Mesenteric fat pad (tissue), 1 donor: Measurements from ENCODE around the gene PRKG1. TPM values are rescaled to one million over a fixed set of nuclear protein-coding genes. Genes with fewer than 3 reads are reported as not detected.

ENCODE experiments used
- DNase-seq: peaks from one replicate; pipeline ENCODE4 v3.0.0-alpha.2; 2020; ENCODE audit warnings: low spot score
- total RNA-seq: library from RNA; stranded (reverse); fragmentation: NEBNext Ultra II Directional; extraction: Animal tissue kit (Norgen Biotek cat#: 25700); gene quantifications from one replicate; pipeline ENCODE4 v1.2.1, GENCODE V29; 2021
- donor health status: DM: yes; HTN: yes; CAD: no.

PRKG1 gene
- total RNA-seq, 1 donor from 2014 or later, result 12.9 TPM

DNA sequence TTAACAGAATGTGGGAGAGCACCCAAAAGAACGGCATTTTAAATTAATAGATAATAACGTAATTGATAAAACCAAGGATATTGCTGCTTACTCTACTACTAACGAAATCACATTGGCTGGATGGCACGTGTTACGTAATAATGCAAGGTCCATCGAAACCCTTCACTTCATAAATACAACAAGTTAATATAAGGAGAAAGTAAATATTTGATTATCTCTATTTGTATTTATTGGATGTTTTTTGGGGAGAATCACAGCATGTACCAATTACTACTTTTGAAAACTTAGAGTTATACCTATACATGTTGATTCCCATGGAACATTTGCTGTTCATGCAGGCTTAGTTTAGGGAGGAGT is 1.6 kb downstream of the PRKG1 start:
- DNase-seq, result no peak

- no peak for DNase-seq
These were observed 2.1 kb downstream of the PRKG1 start for GRCh38 chr10:51076299-51076841.

- DNase-seq, result no peak
These were observed 2.8 kb downstream of the PRKG1 start for GRCh38 chr10:51077074-51077473.

- no peak for DNase-seq
These were observed 3.2 kb downstream of the PRKG1 start for GRCh38 chr10:51077507-51077906.

GRCh38 chr10:51079331-51079730 is 5.0 kb downstream of the PRKG1 start:
- no peak for DNase-seq

DNA sequence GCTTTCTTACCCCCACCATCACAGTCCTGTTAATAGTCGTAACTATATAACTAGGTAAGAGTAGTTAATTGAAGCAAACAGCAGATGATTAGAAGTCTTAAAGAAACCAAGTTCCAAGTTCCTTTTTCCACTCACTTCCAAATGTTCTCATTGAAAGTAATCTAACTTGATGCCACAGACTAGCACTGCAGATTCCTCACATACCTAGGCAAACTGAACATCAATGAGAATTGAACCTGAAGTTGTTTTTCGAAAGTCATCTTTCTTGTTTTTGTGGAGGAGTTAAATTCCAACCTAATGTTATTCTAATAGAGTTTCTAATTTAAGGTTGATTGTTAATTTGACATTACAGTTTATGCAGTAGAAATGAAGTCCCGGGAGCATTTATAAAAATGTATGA is 5.5 kb downstream of the PRKG1 start:
- no peak for DNase-seq

DNA sequence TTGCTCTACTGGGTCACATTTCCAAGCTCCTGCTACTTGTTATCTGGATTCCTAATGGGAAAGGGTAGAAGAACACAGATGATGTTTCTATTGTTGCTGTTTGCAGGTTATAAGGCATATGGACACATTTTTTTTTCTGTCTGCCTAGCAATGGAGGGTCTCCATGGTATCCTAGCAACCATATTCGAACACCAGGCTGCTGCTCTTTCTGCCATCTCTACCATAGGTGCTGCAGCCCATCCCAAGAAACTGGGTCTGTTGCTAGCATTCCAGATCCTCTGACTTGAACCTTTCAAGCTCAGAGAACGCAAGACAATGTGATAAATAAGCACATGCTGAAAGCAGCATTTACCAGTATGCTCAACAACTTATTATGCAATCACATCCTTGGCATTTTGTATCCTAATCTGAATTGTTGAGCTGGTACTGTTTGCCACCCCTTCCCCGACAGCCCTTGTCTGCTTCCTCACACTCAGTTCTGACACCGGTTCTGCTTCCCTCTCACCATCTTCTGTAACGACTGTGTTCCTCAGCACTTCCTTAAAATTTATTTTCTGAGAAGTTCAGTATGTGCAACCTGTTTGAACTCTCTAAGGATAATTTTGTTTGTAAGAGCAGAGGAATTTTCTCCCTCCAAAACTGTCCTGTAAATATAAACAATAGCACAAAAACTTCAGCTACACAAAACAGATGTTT is 6.2 kb downstream of the PRKG1 start:
- DNase-seq, result no peak

DNA sequence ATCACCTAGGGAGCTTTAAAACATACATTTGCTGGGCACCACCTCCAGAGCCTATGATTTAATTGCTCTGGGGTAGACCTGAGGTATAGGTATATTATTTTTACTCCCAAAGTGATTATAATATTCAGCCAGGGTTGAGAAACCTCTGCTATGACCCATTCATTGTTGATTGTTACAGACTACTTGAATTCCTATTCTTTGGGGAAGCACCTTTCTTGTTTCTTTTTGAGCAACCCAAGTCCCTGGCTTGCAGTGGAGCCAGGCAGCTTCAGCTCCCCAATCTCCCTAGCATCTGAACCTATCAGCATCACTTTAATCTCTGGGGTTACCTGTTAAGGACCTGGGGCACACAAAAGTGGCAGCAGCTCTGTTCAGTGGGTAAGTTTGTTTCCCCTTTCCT is 8.6 kb downstream of the PRKG1 start:
- no peak for DNase-seq

DNA sequence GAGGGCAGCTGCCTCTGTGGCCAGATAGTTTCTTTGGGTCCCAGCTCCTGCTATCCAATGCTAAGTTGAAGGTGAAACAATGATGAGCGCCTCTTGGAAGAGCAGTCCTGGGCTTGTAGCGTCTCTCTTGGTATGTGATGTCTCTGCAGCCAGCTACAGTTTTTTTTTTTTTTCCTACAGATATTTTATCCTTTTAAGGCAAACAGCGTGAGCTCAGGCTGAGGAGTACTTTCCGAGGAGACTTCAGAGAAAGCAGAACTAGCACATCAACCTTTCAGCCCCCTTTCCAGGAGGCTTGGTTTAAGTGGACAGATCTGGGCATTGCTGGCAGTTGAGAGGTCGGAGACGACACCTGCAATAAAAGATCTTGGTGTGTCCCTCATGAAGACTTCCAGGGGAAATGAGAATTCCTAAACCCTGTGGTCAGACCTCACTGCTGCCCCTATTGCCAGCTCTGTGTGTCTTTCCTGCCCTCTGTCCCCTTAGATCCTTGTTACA is 9.1 kb downstream of the PRKG1 start:
- DNase-seq, result no peak

GRCh38 chr10:51085204-51085603 is 10.9 kb downstream of the PRKG1 start:
- no peak for DNase-seq

- DNase-seq, result no peak
These were observed 12.4 kb downstream of the PRKG1 start for GRCh38 chr10:51086710-51087109.

DNA sequence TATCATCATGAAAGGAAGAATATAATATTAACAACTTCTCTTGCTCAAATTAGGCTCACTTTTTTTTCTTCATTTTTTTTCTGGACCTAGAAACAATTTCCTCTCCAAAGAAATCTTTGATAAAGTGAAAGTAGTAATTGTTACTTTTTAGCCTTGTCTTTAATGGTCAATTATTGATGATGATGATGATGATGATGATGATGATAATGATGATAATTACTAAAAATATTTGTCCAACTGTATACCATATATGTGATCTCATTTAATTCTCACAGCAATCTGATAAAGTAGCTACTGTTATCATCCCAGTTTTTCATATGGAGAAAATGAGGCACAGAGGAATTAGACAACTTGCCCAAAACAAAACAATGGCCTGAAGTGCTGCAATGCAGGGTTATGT is 12.8 kb downstream of the PRKG1 start:
- no peak for DNase-seq

DNA sequence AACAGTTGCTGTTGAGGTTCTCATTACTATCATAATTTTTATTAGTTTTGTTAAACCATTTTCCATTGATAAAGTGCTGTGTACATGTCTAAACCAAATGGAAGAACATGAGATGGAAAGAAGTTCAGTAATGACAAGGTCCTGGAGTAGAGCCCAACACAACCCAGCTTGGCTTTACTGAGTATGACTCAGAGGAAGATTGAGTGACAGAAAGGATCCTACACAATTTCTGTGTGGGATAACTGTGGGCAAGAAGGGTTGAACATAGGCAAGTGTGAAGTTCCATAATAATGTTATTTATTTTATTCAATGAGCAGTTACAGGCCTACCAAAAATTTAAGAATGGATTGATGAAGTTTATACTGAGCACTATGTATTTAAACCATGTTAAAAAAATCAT is 15.9 kb downstream of the PRKG1 start:
- no peak for DNase-seq

GRCh38 chr10:51092402-51092801 is 18.1 kb downstream of the PRKG1 start:
- DNase-seq, result no peak

- no peak for DNase-seq
These were observed 21.2 kb downstream of the PRKG1 start for GRCh38 chr10:51095444-51095843.

- DNase-seq, result no peak
These were observed 23.3 kb downstream of the PRKG1 start for GRCh38 chr10:51097546-51097945.

DNA sequence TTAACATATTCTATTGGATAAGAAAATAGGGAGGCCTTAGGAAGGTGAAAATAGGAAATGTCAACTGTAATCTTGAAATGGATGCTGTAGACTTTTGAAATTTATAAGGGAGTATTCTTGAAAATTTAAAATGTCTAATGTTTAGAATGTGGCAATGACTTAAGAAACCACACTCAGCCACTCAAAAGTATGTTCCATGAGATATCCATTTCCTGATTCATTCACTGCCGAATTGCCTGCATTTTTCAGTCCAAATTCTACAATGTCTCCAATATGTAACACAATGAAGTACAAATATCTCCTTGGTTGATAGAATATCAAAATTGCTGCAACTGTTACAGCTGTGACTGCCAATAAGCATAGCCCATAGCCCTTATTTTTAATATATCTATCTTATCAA is 25.9 kb downstream of the PRKG1 start:
- DNase-seq, result no peak

- no peak for DNase-seq
These were observed 29.4 kb downstream of the PRKG1 start for GRCh38 chr10:51103554-51104217.

GRCh38 chr10:51106311-51106945 is 32.1 kb downstream of the PRKG1 start:
- DNase-seq, result no peak

DNA sequence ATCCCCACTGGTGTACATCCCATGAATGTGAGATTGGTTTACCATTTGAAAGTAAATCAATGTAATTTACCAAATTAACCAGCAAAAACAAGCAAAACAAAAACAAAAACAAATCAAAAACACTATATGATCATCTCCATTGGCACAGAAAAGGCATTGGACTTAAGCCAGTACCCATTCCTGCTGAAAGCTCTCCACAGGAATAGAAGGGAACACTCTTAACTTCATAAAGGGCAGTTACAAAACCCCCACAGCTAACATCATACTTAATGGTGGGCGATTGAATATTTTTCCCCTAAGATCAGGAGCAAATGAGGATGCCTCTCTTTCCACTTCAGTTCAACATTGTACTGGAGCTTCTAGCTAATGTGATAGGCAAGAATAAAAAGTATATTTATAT is 34.1 kb downstream of the PRKG1 start:
- no peak for DNase-seq

GRCh38 chr10:51109801-51110533 is 35.7 kb downstream of the PRKG1 start:
- no peak for DNase-seq

- DNase-seq, result no peak
These were observed 37.7 kb downstream of the PRKG1 start for GRCh38 chr10:51112013-51112412.
